GM23248 (cell line): ENCODE data around the gene PIBF1.

Source experiments
- EZH2 ChIP-seq: fragments of 200-600 bp; sonication (generic); IDR thresholded peaks from 2 replicates; pipeline ENCODE4 v1.6.1; 2018; ENCODE audit warnings: antibody characterized with exemption, mild to moderate bottlenecking; ENCODE audit not compliant: insufficient read depth, poor library complexity, severe bottlenecking
- EZH2phosphoT487 ChIP-seq: fragments of 200-600 bp; sonication (generic); IDR thresholded peaks from 2 replicates; pipeline ENCODE4 v1.6.1; 2018; ENCODE audit warnings: antibody characterized with exemption, moderate library complexity, mild to moderate bottlenecking, low read depth; ENCODE audit not compliant: insufficient read depth

- TF ChIP-seq EZH2 (no peak), EZH2phosphoT487 (no peak)
These were observed 279.5 kb downstream of the PIBF1 start for GRCh38 chr13:73061473-73061872.
